T-helper 2 cell treated with Interferon-gamma antibody and Interleukin-4, amounts not matched to agents 5 μg/mL and 100 μg/mL, for 36 hours (primary cell): Measurements from ENCODE around the gene MT3.
"Not testable (repeated sequence)": the region's sequence is repeated elsewhere in the genome, so short reads cannot be mapped to it uniquely, and the experiment has no call there.

Source experiments
- DNase-seq: peaks from one replicate; pipeline ENCODE4 v3.0.0; 2021; ENCODE audit warnings: low spot score
- H3K27ac Mint-ChIP-seq: one replicate; pipeline ENCODE4 v1.8.0; 2021; ENCODE audit warnings: mild to moderate bottlenecking, mixed read lengths
- H3K27me3 Mint-ChIP-seq: one replicate; pipeline ENCODE4 v1.8.0; 2021; ENCODE audit warnings: low read depth, mixed read lengths
- H3K36me3 Mint-ChIP-seq: one replicate; pipeline ENCODE4 v1.8.0; 2021; ENCODE audit warnings: low read depth, mixed read lengths
- H3K4me1 Mint-ChIP-seq: one replicate; pipeline ENCODE4 v1.8.0; 2021; ENCODE audit warnings: low read depth, mixed read lengths
- H3K4me3 Mint-ChIP-seq: one replicate; pipeline ENCODE4 v1.8.0; 2022; ENCODE audit warnings: mild to moderate bottlenecking, moderate library complexity, mixed read lengths
- H3K9me3 Mint-ChIP-seq: one replicate; pipeline ENCODE4 v1.8.0; 2021; ENCODE audit warnings: mixed read lengths

Gene MT3

GRCh38 chr16:56561126-56561525, 28.2 kb upstream of the MT3 start:
- Mint-ChIP-seq H3K36me3 (no peaks in the 10 kb centered on the region), H3K27me3 (peaks cover 23% of the 10 kb centered on the region), H3K9me3 (no peaks in the 10 kb centered on the region), H3K27ac (no peak overlapping the region), H3K4me1 (no peaks in the 10 kb centered on the region), H3K4me3 (no peak overlapping the region)
- DNase-seq: no peak

GRCh38 chr16:56564793-56565477, 24.4 kb upstream of the MT3 start, which contains the start of gene MT4:
Gene MT4, plus strand, starts transcription at chr16:56565073. Its CDS starts 56 bp downstream, at chr16:56565129.
- Mint-ChIP-seq H3K27me3 (peaks cover 22% of the 10 kb centered on the region), H3K4me1 (peaks cover 2% of the 10 kb centered on the region), H3K4me3 (no peak within 1 kb of the TSS), H3K36me3 (no peaks in the 10 kb centered on the region), H3K9me3 (no peaks in the 10 kb centered on the region), H3K27ac (no peak within 1 kb of the TSS)
- DNase-seq: no peak

DNA sequence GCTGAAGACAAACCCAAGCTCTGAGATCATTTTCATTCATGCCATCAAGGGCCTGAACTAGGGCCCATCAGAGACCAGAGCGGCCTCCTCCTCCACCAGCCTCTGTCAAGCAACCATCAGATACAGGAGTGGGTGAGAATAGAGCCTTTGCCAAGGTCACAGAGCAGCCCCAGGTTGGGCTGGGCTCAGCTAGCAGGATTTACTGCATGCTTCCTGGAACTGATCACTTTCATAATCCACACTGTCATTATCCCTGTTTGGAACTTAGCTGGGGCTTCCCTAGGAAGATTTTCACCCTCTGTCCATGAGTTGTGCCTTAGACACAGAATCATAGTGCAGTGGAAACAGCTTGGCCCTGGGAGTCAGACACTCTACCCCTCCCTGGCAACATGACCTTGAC, 19.4 kb upstream of the MT3 start:
- Mint-ChIP-seq H3K4me1 (peaks cover 2% of the 10 kb centered on the region), H3K4me3 (no peak overlapping the region), H3K36me3 (no peaks in the 10 kb centered on the region), H3K27ac (no peak overlapping the region), H3K9me3 (peaks cover 6% of the 10 kb centered on the region), H3K27me3 (peaks cover 22% of the 10 kb centered on the region)
- DNase-seq: no peak

- Mint-ChIP-seq H3K36me3 (no peaks in the 10 kb centered on the region), H3K9me3 (peaks cover 10% of the 10 kb centered on the region), H3K27ac (no peak overlapping the region), H3K4me3 (no peak overlapping the region), H3K4me1 (peaks cover under 1% of the 10 kb centered on the region), H3K27me3 (peaks cover 22% of the 10 kb centered on the region)
- no peak for DNase-seq
Observed at GRCh38 chr16:56571525-56571924, 17.8 kb upstream of the MT3 start.

GRCh38 chr16:56574625-56575024, 14.7 kb upstream of the MT3 start:
- H3K4me3 Mint-ChIP-seq: no peak overlapping the region
- H3K36me3 Mint-ChIP-seq: no peaks in the 10 kb centered on the region
- DNase-seq: no peak
- H3K4me1 Mint-ChIP-seq: peaks cover 6% of the 10 kb centered on the region
- peaks cover 11% of the 10 kb centered on the region for H3K27me3 Mint-ChIP-seq
- H3K9me3 Mint-ChIP-seq: peaks cover 10% of the 10 kb centered on the region
- H3K27ac Mint-ChIP-seq: no peak overlapping the region

DNA sequence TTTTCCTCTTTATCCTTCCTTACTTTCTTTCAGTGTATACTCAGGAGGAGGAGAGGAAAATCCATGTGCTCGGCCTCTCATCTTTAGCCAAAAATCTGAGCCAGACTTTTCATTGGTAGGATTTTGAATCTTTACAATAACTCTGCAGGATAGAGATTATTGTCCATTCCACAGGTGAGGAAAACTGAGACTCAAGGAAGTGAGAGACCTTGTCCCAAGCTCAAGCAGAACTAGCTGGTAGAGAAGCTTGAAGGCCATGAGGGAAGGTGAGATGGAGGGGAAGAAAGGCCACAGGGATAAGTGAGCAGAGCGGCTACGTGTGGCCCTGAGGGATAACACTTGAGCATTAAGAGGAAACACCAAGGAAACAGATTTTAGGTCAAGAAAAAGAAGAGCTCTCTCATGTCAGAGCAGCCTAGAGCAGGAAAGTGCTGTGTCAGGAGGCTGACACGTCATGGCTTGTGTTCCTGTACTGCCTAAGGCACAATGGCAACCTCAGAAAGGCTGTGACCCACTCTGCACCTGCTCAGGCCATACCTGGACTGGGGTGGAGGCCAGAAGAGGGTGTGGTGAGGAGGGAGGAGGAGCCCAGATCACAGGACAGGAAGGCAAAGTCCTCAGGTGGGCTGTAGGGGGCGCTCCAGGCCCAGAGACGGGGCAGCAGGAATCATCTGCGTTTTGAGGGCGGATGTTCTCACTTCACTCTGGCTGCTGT, 12.6 kb upstream of the MT3 start:
- H3K4me1 Mint-ChIP-seq: peaks cover 6% of the 10 kb centered on the region
- no peaks in the 10 kb centered on the region for H3K36me3 Mint-ChIP-seq
- peak; percentile 80 for DNase-seq
- peaks cover 10% of the 10 kb centered on the region for H3K9me3 Mint-ChIP-seq
- peaks cover 11% of the 10 kb centered on the region for H3K27me3 Mint-ChIP-seq
- H3K4me3 Mint-ChIP-seq: no peak overlapping the region
- H3K27ac Mint-ChIP-seq: no peak overlapping the region

GRCh38 chr16:56577300-56577625, 12.1 kb upstream of the MT3 start:
- peaks cover 12% of the 10 kb centered on the region for H3K27me3 Mint-ChIP-seq
- H3K36me3 Mint-ChIP-seq: no peaks in the 10 kb centered on the region
- H3K4me3 Mint-ChIP-seq: no peak overlapping the region
- H3K4me1 Mint-ChIP-seq: peaks cover 6% of the 10 kb centered on the region
- peaks cover 10% of the 10 kb centered on the region for H3K9me3 Mint-ChIP-seq
- DNase-seq: no peak
- no peak overlapping the region for H3K27ac Mint-ChIP-seq

- DNase-seq: no peak
- Mint-ChIP-seq H3K27ac (no peak overlapping the region), H3K36me3 (no peaks in the 10 kb centered on the region), H3K4me1 (peaks cover 6% of the 10 kb centered on the region), H3K4me3 (no peak overlapping the region), H3K27me3 (peaks cover 17% of the 10 kb centered on the region), H3K9me3 (no peaks in the 10 kb centered on the region)
Observed at GRCh38 chr16:56580391-56581048, 8.8 kb upstream of the MT3 start.

DNA sequence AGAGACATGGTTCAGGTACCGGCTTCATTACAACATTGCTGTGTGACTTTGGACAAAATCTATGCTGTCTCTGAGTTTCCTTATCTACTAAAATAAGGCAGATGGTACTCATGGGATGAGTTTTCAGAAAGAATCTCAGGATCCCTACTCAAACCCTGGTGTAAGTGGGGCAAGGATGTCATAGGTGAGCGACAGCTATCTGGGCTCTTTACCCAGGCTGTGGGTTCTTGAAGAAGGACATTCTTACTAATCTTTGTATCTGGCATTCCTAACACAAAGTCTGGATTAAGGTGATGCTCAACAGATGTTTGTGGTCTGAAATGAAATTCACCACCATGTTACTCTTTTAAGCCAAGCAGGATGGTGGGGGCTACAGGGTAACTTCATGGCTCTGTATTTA, 6.4 kb upstream of the MT3 start:
- not testable (repeated sequence) for H3K9me3 Mint-ChIP-seq, DNase-seq, H3K4me3 Mint-ChIP-seq, H3K36me3 Mint-ChIP-seq, H3K27ac Mint-ChIP-seq, H3K4me1 Mint-ChIP-seq
- peaks cover 26% of the 10 kb centered on the region for H3K27me3 Mint-ChIP-seq

GRCh38 chr16:56583351-56584168, 5.8 kb upstream of the MT3 start:
- no peak for DNase-seq
- Mint-ChIP-seq H3K4me3 (no peak overlapping the region), H3K9me3 (no peaks in the 10 kb centered on the region), H3K27ac (no peak overlapping the region), H3K4me1 (no peaks in the 10 kb centered on the region), H3K36me3 (no peaks in the 10 kb centered on the region), H3K27me3 (peaks cover 31% of the 10 kb centered on the region)

DNA sequence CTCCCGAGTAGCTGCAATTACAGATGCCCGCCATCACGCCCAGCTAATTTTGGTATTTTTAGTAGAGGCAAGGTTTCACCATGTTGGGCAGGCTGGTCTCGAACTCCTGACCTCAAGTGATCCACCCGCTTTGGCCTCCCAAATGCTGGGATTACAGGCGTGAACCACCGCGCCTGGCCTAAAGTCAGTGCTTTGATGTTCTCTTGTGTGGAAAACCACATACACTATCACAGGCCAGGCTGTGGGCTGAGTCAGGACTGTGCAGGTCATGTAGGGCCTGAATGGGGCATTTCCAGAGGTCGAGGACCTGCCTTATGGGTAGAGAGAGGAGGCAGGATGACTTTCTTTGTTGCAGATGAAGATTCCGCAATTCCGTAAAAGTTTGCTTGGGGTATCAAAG, 5.1 kb upstream of the MT3 start:
- Mint-ChIP-seq H3K27me3 (peaks cover 34% of the 10 kb centered on the region), H3K9me3 (no peaks in the 10 kb centered on the region), H3K27ac (no peak overlapping the region), H3K4me1 (peaks cover 4% of the 10 kb centered on the region), H3K4me3 (no peak overlapping the region), H3K36me3 (no peaks in the 10 kb centered on the region)
- no peak for DNase-seq

DNA sequence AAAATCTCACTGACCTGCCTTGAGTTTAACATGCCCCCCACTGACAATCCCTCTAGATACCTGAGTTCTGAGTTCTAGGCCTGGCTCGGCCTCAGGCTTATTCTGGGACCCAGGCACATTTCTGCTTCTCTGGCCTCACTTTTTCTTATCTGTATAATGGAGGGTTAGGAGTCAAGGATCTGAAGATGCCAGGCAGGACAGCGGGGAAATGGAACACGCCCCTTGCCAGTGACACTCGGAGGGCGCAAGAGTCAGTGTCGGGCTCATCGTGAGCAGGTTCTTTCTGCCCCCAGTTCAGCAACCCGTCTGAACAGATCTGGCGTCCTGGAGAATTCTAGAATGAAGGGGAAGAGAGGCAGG, 567 bp upstream of the MT3 start:
- Mint-ChIP-seq H3K27me3 (peaks cover 41% of the 10 kb centered on the region), H3K9me3 (no peaks in the 10 kb centered on the region), H3K27ac (no peak overlapping the region), H3K4me1 (peaks cover 18% of the 10 kb centered on the region), H3K36me3 (no peaks in the 10 kb centered on the region), H3K4me3 (peak overlapping the region; percentile 87)
- DNase-seq: no peak

GRCh38 chr16:56591377-56592060, 2.2 kb downstream of the MT3 start:
- Mint-ChIP-seq H3K4me1 (peaks cover 19% of the 10 kb centered on the region), H3K9me3 (no peaks in the 10 kb centered on the region), H3K36me3 (no peaks in the 10 kb centered on the region), H3K27me3 (peaks cover 36% of the 10 kb centered on the region), H3K27ac (no peak overlapping the region), H3K4me3 (no peak overlapping the region)
- DNase-seq: no peak
